Neural cell (in vitro differentiated cells): Measurements from ENCODE around the gene UBASH3B.

ENCODE experiments used
- CTCF ChIP-seq: fragments of 450-650 bp; IDR thresholded peaks from 2 replicates; pipeline ENCODE4 v1.5.1; 2014; ENCODE audit warnings: antibody characterized with exemption, mild to moderate bottlenecking, moderate library complexity; ENCODE audit not compliant: poor library complexity, severe bottlenecking
- EP300 ChIP-seq: fragments of 450-650 bp; conservative IDR thresholded peaks from 2 replicates; pipeline ENCODE4 v1.6.1; 2014; ENCODE audit warnings: antibody characterized with exemption, mild to moderate bottlenecking, moderate library complexity; ENCODE audit not compliant: poor library complexity, severe bottlenecking
- EZH2 ChIP-seq: fragments of 200-600, 300-800 bp; shearing (Covaris generic), sonication (generic); IDR thresholded peaks from 2 replicates; pipeline ENCODE4 v1.6.1; 2014; ENCODE audit warnings: antibody characterized with exemption, low read length, borderline replicate concordance, mild to moderate bottlenecking; ENCODE audit not compliant: insufficient read depth, poor library complexity, severe bottlenecking
- MXI1 ChIP-seq: fragments of 450-650 bp; conservative IDR thresholded peaks from 2 replicates; pipeline ENCODE4 v1.6.1; 2014; ENCODE audit warnings: antibody characterized with exemption, mild to moderate bottlenecking; ENCODE audit not compliant: poor library complexity, severe bottlenecking
- POLR2AphosphoS5 ChIP-seq: IDR thresholded peaks from 2 replicates; pipeline ENCODE4 v1.6.1; 2012
- RAD21 ChIP-seq: fragments of 450-650 bp; conservative IDR thresholded peaks from 2 replicates; pipeline ENCODE4 v1.6.1; 2014; ENCODE audit warnings: antibody characterized with exemption, mild to moderate bottlenecking, moderate library complexity
- REST ChIP-seq: IDR thresholded peaks from 2 replicates; pipeline ENCODE4 v1.6.1; 2012; ENCODE audit warnings: borderline replicate concordance
- SMC3 ChIP-seq: fragments of 450-650 bp; conservative IDR thresholded peaks from 2 replicates; pipeline ENCODE4 v1.6.1; 2014; ENCODE audit warnings: antibody characterized with exemption, mild to moderate bottlenecking, moderate library complexity; ENCODE audit not compliant: poor library complexity
- TAF1 ChIP-seq: IDR thresholded peaks from 2 replicates; pipeline ENCODE4 v1.6.1; 2012; ENCODE audit warnings: low read depth

DNA sequence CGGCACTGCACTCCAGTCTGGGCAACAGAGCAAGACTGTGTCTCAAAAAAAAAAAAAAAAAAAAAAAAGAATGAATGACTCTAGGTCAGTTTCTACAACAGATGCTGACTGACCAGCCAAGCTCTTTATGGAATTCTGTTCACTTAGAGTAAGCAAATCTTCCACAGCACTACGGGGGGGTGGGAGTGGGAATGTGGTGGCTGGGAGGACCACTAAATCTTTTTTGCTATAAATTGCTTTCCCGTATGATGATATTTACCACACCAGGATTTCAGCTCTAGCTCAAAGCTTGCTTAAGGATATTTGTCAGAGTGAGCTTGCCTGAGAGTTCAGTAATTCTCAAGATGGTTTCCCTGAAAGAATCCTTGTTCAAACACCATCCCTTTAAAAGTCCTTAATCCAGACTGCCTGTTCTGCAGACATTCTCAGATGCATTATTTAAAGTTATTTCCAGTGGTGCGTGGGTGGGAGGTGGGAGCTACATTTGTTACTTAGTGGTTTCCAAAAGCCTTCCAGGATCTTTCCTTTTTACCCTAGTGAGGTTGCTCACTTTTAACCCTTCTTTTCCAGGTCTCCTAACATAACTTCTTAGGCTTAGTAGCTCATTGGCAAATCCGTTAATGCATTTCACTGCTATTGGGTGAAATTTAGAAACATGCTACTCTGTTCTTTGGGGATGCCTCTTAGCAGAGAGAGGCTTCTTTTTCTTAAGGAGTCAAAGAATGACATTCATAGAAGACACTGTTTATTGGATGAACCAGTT is 65.9 kb downstream of the UBASH3B start:
- no peak for TF ChIP-seq CTCF
- TF ChIP-seq TAF1: no peak
- TF ChIP-seq POLR2AphosphoS5: no peak
- TF ChIP-seq EP300: no peak
- TF ChIP-seq EZH2: no peak
- TF ChIP-seq MXI1: no peak
- no peak for TF ChIP-seq RAD21
- TF ChIP-seq REST: no peak
- TF ChIP-seq SMC3: no peak
